ENCODE data around the gene TLE6.

DNA sequence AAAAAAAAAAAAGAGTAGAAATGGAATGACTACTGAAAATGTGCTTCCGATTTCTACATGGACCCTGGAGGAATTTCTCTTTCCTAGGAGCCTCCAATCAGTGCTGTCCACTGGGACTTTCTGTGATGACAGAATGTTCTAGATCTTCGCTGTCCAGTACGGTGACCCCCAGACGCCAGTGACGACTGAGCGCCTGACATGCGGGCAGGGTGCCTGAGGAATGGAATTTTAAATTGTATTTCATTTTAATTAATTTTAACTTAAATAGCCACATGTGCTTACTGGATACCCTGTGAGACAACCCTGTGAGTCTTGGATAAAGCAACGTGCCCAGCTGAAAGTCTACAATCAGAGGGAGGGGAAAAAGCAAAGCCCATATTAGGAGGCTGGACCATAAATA lies 4.1 kb upstream of the TLE6 start:
- TF ChIP-seq, protein P1, sequence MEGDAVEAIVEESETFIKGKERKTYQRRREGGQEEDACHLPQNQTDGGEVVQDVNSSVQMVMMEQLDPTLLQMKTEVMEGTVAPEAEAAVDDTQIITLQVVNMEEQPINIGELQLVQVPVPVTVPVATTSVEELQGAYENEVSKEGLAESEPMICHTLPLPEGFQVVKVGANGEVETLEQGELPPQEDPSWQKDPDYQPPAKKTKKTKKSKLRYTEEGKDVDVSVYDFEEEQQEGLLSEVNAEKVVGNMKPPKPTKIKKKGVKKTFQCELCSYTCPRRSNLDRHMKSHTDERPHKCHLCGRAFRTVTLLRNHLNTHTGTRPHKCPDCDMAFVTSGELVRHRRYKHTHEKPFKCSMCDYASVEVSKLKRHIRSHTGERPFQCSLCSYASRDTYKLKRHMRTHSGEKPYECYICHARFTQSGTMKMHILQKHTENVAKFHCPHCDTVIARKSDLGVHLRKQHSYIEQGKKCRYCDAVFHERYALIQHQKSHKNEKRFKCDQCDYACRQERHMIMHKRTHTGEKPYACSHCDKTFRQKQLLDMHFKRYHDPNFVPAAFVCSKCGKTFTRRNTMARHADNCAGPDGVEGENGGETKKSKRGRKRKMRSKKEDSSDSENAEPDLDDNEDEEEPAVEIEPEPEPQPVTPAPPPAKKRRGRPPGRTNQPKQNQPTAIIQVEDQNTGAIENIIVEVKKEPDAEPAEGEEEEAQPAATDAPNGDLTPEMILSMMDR (IDR thresholded peaks at IDR 0.05; ENCODE audit: borderline replicate concordance, extremely low read depth, low read length, poor library complexity, severe bottlenecking), result no peak
- TF ChIP-seq EZH2 (IDR thresholded peaks at IDR 0.05; ENCODE audit: borderline replicate concordance, low read depth, low read length, severe bottlenecking), result no peak
